Measurements from ENCODE around the gene NT5DC4. TPM values are rescaled to one million over a fixed set of nuclear protein-coding genes. Genes with fewer than 3 reads are reported as not detected.

Gene NT5DC4
- total and polyA plus RNA-seq, 2 of the 8 experiments (the other 6 are each of a cell fraction or from before 2014, with no cell fraction given), result not detected

DNA sequence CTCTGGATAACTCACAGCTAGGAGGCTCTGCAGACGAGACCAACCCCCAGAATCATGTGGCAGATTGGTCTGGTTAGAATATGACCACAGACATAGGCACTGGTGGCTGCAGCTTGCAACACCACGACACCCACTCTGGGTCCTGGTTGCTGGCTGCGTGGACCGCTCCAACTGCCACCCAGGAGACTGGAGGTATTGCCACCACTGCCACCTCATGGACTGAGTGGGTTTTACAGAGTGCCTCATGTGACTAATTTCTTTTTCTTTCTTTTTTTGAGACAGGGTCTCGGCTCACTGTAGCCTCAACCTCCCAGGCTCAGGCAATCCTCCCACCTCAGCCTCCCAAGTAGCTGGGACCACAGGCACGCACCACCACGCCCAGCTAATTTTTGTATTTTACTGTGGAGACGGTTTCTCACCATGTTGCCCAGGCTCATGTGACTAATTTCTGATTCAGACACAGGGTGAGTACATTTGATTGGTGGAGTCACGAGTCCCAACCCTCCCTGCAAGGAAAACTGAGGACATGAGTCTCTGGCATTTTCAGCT, 29.9 kb upstream of the NT5DC4 start (continued):
- TF ChIP-seq, protein P1, sequence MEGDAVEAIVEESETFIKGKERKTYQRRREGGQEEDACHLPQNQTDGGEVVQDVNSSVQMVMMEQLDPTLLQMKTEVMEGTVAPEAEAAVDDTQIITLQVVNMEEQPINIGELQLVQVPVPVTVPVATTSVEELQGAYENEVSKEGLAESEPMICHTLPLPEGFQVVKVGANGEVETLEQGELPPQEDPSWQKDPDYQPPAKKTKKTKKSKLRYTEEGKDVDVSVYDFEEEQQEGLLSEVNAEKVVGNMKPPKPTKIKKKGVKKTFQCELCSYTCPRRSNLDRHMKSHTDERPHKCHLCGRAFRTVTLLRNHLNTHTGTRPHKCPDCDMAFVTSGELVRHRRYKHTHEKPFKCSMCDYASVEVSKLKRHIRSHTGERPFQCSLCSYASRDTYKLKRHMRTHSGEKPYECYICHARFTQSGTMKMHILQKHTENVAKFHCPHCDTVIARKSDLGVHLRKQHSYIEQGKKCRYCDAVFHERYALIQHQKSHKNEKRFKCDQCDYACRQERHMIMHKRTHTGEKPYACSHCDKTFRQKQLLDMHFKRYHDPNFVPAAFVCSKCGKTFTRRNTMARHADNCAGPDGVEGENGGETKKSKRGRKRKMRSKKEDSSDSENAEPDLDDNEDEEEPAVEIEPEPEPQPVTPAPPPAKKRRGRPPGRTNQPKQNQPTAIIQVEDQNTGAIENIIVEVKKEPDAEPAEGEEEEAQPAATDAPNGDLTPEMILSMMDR (IDR thresholded peaks at IDR 0.05; ENCODE audit: control extremely low read depth in 1 of 3, insufficient read depth in 1 of 3, low read depth in 1 of 3, low read length in 3 of 3), result peak; percentile 53 to 57 (median 56); a peak in 3 of 4 replicates
- TF ChIP-seq SP1 (IDR thresholded peaks at IDR 0.05; ENCODE audit: low read depth, low read length) (no peak), TEAD4 (IDR thresholded peaks at IDR 0.05; ENCODE audit: low read depth, low read length) (no peak), NRF1 (IDR thresholded peaks at IDR 0.05; ENCODE audit: low read depth, low read length) (no peak), CTBP2 (IDR thresholded peaks at IDR 0.05; ENCODE audit: borderline replicate concordance, insufficient read depth, insufficient read length, low read length) (no peak), MAX (IDR thresholded peaks at IDR 0.05) (0 out of 2 replicates have a peak, but pooled peaks have one; percentile 17), JUND (IDR thresholded peaks at IDR 0.05; ENCODE audit: low read length) (no peak), TAF7 (optimal IDR thresholded peaks at IDR 0.05; ENCODE audit: borderline replicate concordance, low read depth, low read length) (no peak), EP300 (IDR thresholded peaks at IDR 0.05; ENCODE audit: borderline replicate concordance in 1 of 2, low read depth in 2 of 2, low read length in 2 of 2) (no peak), POLR2AphosphoS5 (IDR thresholded peaks at IDR 0.05; ENCODE audit: low read depth, low read length) (no peak), KDM4A (IDR thresholded peaks at IDR 0.05; ENCODE audit: low read depth, low read length, severe bottlenecking) (no peak), KDM1A (IDR thresholded peaks at IDR 0.05; ENCODE audit: borderline replicate concordance, low read length) (peak; percentile 72; the same call in 1 of the 2 replicates), CEBPB (IDR thresholded peaks at IDR 0.05; ENCODE audit: low read depth, low read length) (no peak), PHF8 (conservative IDR thresholded peaks at IDR 0.05; ENCODE audit: low read depth, low read length) (no peak), RAD21 (IDR thresholded peaks at IDR 0.05 in 1 of 2, conservative IDR thresholded peaks at IDR 0.05 in 1 of 2; ENCODE audit: low read depth in 2 of 2, low read length in 2 of 2) (peak; percentile 59 to 67)

Measured in H1 (cell line).